Type B pancreatic cell (in vitro differentiated cells): ENCODE results near the gene ABLIM2. TPM values are rescaled to one million over a fixed set of nuclear protein-coding genes. Genes with fewer than 3 reads are reported as not detected.

Experiments used
- DNase-seq: peaks from one replicate; pipeline ENCODE4 v3.0.0; 2021; ENCODE audit warnings: mixed read lengths; ENCODE audit not compliant: unreplicated experiment; ENCODE audit errors: extremely low spot score
- H3K27ac Mint-ChIP-seq: 2 replicates; pipeline ENCODE4 v1.8.0; 2021; ENCODE audit warnings: mild to moderate bottlenecking, mixed read lengths
- H3K27me3 Mint-ChIP-seq: 2 replicates; pipeline ENCODE4 v1.8.0; 2021; ENCODE audit warnings: mixed read lengths
- H3K36me3 Mint-ChIP-seq: 2 replicates; pipeline ENCODE4 v1.8.0; 2021; ENCODE audit warnings: mixed read lengths
- H3K4me1 Mint-ChIP-seq: one replicate; pipeline ENCODE4 v1.8.0; 2021; ENCODE audit warnings: mixed read lengths; ENCODE audit not compliant: unreplicated experiment
- H3K4me3 Mint-ChIP-seq: 2 replicates; pipeline ENCODE4 v1.8.0; 2021; ENCODE audit warnings: mild to moderate bottlenecking, mixed read lengths
- H3K9me3 Mint-ChIP-seq: 2 replicates; pipeline ENCODE4 v1.8.0; 2021; ENCODE audit warnings: mixed read lengths
- total RNA-seq: library from RNA; stranded (reverse); gene quantifications from 2 replicates; pipeline ENCODE4 v1.2.1, GENCODE V29; 2021; ENCODE audit warnings: low replicate concordance
- TF ChIP-seq, protein P1 (sequence below): fragments of 200-600 bp; sonication (generic); conservative IDR thresholded peaks from 2 replicates; pipeline ENCODE4 v1.5.0; 2021; ENCODE audit warnings: antibody characterized with exemption, mild to moderate bottlenecking

ABLIM2 gene
- total RNA-seq, 1 donor from 2014 or later = 2.6 TPM

DNA sequence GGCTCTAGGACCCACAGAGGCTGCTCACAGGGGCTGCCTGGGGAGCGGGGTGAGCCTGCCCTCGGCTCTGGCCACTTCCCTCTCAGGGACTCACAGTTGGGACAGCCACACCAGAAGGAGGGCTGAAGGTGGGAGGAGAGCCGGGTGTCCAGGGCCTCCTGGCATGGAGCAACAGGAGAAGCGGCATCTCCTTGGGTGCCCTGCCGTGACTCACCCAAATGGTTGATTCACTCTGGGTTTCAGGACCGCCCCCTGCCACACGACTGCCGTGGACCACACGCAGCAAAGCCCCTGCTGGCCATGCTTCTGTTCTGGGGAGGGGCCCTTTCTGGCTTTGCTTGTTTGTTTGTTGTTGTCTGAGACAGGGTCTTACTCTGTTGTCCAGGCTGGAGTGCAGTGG is 132.9 kb downstream of the ABLIM2 start:
- Mint-ChIP-seq H3K9me3 (no peaks in the 10 kb centered on the region), H3K4me1 (no peaks in the 10 kb centered on the region), H3K4me3 (no peak overlapping the region), H3K27me3 (no peaks in the 10 kb centered on the region), H3K27ac (no peak overlapping the region), H3K36me3 (no peaks in the 10 kb centered on the region)
- TF ChIP-seq, protein P1, sequence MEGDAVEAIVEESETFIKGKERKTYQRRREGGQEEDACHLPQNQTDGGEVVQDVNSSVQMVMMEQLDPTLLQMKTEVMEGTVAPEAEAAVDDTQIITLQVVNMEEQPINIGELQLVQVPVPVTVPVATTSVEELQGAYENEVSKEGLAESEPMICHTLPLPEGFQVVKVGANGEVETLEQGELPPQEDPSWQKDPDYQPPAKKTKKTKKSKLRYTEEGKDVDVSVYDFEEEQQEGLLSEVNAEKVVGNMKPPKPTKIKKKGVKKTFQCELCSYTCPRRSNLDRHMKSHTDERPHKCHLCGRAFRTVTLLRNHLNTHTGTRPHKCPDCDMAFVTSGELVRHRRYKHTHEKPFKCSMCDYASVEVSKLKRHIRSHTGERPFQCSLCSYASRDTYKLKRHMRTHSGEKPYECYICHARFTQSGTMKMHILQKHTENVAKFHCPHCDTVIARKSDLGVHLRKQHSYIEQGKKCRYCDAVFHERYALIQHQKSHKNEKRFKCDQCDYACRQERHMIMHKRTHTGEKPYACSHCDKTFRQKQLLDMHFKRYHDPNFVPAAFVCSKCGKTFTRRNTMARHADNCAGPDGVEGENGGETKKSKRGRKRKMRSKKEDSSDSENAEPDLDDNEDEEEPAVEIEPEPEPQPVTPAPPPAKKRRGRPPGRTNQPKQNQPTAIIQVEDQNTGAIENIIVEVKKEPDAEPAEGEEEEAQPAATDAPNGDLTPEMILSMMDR = no peak
- no peak for DNase-seq

- TF ChIP-seq, protein P1 = no peak
These were observed 134.4 kb downstream of the ABLIM2 start for GRCh38 chr4:8024073-8024786.

GRCh38 chr4:8023696-8024033 is 134.9 kb downstream of the ABLIM2 start:
- Mint-ChIP-seq H3K27me3 (no peaks in the 10 kb centered on the region), H3K9me3 (no peaks in the 10 kb centered on the region), H3K4me3 (no peak overlapping the region), H3K36me3 (no peaks in the 10 kb centered on the region), H3K4me1 (peaks cover 5% of the 10 kb centered on the region), H3K27ac (peak overlapping the region; percentile 29)
- TF ChIP-seq, protein P1 = no peak
- DNase-seq = no peak

More at GRCh38 chr4:8024073-8024786, 134.4 kb downstream of the ABLIM2 start:
- H3K4me1 Mint-ChIP-seq = peaks cover 4% of the 10 kb centered on the region
- H3K27ac Mint-ChIP-seq = no peak overlapping the region
- H3K4me3 Mint-ChIP-seq = no peak overlapping the region
- H3K9me3 Mint-ChIP-seq = no peaks in the 10 kb centered on the region
- no peak for DNase-seq
- H3K27me3 Mint-ChIP-seq = no peaks in the 10 kb centered on the region
- no peaks in the 10 kb centered on the region for H3K36me3 Mint-ChIP-seq

DNA sequence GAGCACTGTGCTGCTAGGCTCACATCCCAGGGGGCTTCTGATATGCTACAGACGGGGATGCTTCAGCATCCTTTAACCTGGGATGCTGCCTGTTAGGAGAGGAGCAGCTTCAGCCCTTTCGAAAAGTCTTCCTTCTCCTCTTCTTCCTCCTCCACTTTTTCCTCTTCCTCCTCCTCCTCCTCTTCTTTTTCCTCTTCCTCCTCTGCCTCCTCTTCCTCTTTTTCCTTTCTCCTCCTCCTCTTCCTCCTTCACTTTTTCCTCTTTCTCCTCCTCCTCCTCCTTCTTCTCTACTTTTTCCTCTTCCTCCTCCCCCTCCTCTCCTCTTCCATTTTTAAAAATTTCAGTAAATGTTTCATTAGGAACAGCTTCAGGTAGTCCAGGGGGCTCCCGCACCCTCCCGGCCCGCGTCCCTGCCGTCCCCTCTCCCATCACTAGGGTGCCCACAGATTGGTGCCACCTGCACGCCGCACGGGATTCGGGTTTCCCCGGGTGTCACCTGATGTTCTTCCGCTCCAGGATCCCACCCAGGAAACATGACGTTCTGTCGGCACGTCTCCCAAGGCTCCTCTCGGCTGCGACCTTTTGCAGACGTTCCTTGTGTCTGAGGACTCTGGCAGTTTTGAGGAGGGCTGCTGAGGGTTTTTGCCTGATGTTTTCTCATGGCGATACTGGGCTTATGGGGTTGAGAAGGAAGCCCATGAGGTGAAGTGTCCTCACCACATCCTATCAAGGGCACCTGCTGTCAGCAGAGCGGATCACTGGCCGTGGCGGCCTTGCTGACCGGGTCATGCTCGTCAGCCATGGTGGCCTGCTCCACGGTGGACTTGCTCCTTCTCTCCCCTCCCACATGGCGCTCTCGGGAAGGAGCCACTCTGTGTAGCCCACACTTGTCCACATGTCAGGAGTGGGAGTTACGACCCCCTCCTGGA is 135.6 kb downstream of the ABLIM2 start:
- TF ChIP-seq, protein P1 = no peak
- peak overlapping the region; percentile 51 for H3K27ac Mint-ChIP-seq
- H3K9me3 Mint-ChIP-seq = no peaks in the 10 kb centered on the region
- no peak overlapping the region for H3K4me3 Mint-ChIP-seq
- peaks cover 5% of the 10 kb centered on the region for H3K4me1 Mint-ChIP-seq
- no peak for DNase-seq
- no peaks in the 10 kb centered on the region for H3K27me3 Mint-ChIP-seq
- H3K36me3 Mint-ChIP-seq = no peaks in the 10 kb centered on the region

DNA sequence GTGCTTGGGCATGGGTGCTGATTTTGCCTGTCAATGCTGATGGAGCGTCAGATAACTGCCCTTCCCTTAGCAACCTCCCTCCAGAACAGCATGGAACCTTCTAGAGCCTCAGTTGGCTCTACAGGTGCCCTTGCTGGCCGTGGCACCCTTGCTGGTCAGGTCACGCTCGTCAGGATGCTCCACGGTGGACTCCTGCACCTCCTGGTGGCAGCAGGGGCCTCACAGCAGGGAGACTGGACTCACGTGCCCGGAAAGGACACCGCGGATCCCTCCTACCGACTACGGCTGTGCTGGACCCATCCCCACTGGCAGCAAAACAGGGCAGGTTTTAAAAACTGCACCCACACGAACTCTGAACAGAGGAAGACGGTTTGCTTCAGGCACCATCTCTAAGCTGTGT is 136.8 kb downstream of the ABLIM2 start:
- Mint-ChIP-seq H3K4me1 (peaks cover 5% of the 10 kb centered on the region), H3K9me3 (no peaks in the 10 kb centered on the region), H3K27me3 (no peaks in the 10 kb centered on the region), H3K27ac (no peak overlapping the region), H3K4me3 (no peak overlapping the region), H3K36me3 (no peaks in the 10 kb centered on the region)
- TF ChIP-seq, protein P1 = no peak
- no peak for DNase-seq
